Common myeloid progenitor, CD34-positive (primary cell): ENCODE data around the gene ACTL7A.

Experiments
- CTCF ChIA-PET: fragments of 350-600 bp; sonication (Branson Sonifier 250); formaldehyde crosslinking; loops from one replicate; lab custom pipeline; 2021; ENCODE audit warnings: antibody characterized with exemption; lab: Charles Lee
- POLR2A ChIA-PET: fragments of 350-600 bp; sonication (Branson Sonifier 250); formaldehyde crosslinking; loops from one replicate; lab custom pipeline; 2021; ENCODE audit warnings: antibody characterized with exemption; lab: Charles Lee
- DNase-seq, 3 donors: peaks; one replicate each; pipeline versions ENCODE4 v3.0.0 to v3.0.0-alpha.2; 2013
- H3K27ac ChIP-seq, 2 experiments: 1 replicate in 1 of 2; 2 replicates in 1 of 2; pipeline ENCODE4 v1.7.0; 2013; ENCODE audit warnings: inconsistent platforms in 2 of 2, low read length in 2 of 2, mild to moderate bottlenecking in 2 of 2, low read depth in 1 of 2, moderate library complexity in 1 of 2; ENCODE audit not compliant: severe bottlenecking in 2 of 2, insufficient read depth in 1 of 2, poor library complexity in 1 of 2
- H3K27me3 ChIP-seq, 5 experiments: replicated peaks in 2 of 5; 1 replicate in 3 of 5; 2 replicates in 2 of 5; pipeline versions ENCODE4 v1.6.1 to v1.7.0; 2013; ENCODE audit warnings: low read length in 4 of 5, mild to moderate bottlenecking in 2 of 5, moderate library complexity in 2 of 5, inconsistent platforms in 1 of 5; ENCODE audit not compliant: insufficient read depth in 5 of 5, control insufficient read depth in 4 of 5
- H3K36me3 ChIP-seq, 4 experiments: 1 replicate in 2 of 4; 2 replicates in 2 of 4; pipeline versions ENCODE4 v1.6.1 to v1.7.0; 2013; ENCODE audit warnings: low read length in 3 of 4, control low read depth in 1 of 4, mild to moderate bottlenecking in 1 of 4; ENCODE audit not compliant: control insufficient read depth in 4 of 4, insufficient read depth in 4 of 4
- H3K4me1 ChIP-seq, 4 experiments: 1 replicate in 3 of 4; 2 replicates in 1 of 4; pipeline versions ENCODE4 v1.6.1 to v1.7.1; 2013; ENCODE audit warnings: low read length in 3 of 4, mild to moderate bottlenecking in 3 of 4, control low read depth in 1 of 4, inconsistent platforms in 1 of 4, moderate library complexity in 1 of 4; ENCODE audit not compliant: control insufficient read depth in 4 of 4, insufficient read depth in 4 of 4; ENCODE audit errors: control extremely low read depth in 1 of 4
- H3K4me3 ChIP-seq, 7 experiments: 1 replicate in 4 of 7; 2 replicates in 3 of 7; pipeline versions ENCODE4 v1.5.1 to v1.7.0; 2013; ENCODE audit warnings: mild to moderate bottlenecking in 7 of 7, low read length in 6 of 7, moderate library complexity in 6 of 7, inconsistent platforms in 2 of 7, low read depth in 2 of 7, control low read depth in 1 of 7; ENCODE audit not compliant: insufficient read depth in 4 of 7, control insufficient read depth in 1 of 7; ENCODE audit errors: extremely low read depth in 1 of 7
- H3K9me3 ChIP-seq, 5 experiments: 1 replicate in 4 of 5; 2 replicates in 1 of 5; pipeline versions ENCODE4 v1.6.1 to v1.7.1; 2013; ENCODE audit warnings: low read length in 4 of 5, mild to moderate bottlenecking in 2 of 5, inconsistent platforms in 1 of 5, low read depth in 1 of 5, moderate library complexity in 1 of 5; ENCODE audit not compliant: control insufficient read depth in 4 of 5, insufficient read depth in 2 of 5; ENCODE audit errors: control extremely low read depth in 1 of 5
- WGBS: methylation state at CpG from one replicate; pipeline ENCODE4 v1.1.5; 2013; ENCODE audit not compliant: insufficient coverage; 5-methylcytosine and 5-hydroxymethylcytosine counted together

Gene ACTL7A

GRCh38 chr9:108869092-108869725 is 7.1 kb downstream of the ACTL7A start:
- WGBS = 100% methylated on average over 1 of the region's 3 CpGs
- H3K27ac ChIP-seq = no peak overlapping the region
- no peak for DNase-seq
- H3K9me3 ChIP-seq = peaks cover 0 to 11% (median 3%) of the 10 kb centered on the region in 5 experiments
- peaks cover 16 to 47% (median 27%) of the 10 kb centered on the region in 4 experiments for H3K36me3 ChIP-seq
- no peak overlapping the region for H3K4me3 ChIP-seq
- no peaks in the 10 kb centered on the region for H3K27me3 ChIP-seq
- CTCF ChIA-PET = interaction anchor here (0.9 kb wide), 1 partner anchor 11 kb away, joined by 3 read pairs; no protein-coding TSS in a partner anchor
- no peaks in the 10 kb centered on the region for H3K4me1 ChIP-seq
- POLR2A ChIA-PET = no interaction called here

GRCh38 chr9:108874058-108874788 is 12.2 kb downstream of the ACTL7A start:
- POLR2A ChIA-PET = no interaction called here
- WGBS = 100% methylated on average over 1 of the region's 4 CpGs
- no peak overlapping the region for H3K4me3 ChIP-seq
- H3K27ac ChIP-seq = no peak overlapping the region
- peaks cover 25 to 78% (median 45%) of the 10 kb centered on the region in 4 experiments for H3K36me3 ChIP-seq
- H3K4me1 ChIP-seq = no peaks in the 10 kb centered on the region
- no peaks in the 10 kb centered on the region for H3K27me3 ChIP-seq
- peaks cover 0 to 11% (median 3%) of the 10 kb centered on the region in 5 experiments for H3K9me3 ChIP-seq
- DNase-seq = no peak
- CTCF ChIA-PET = no interaction called here

GRCh38 chr9:108876425-108876824 is 14.4 kb downstream of the ACTL7A start:
- ChIA-PET POLR2A (no interaction called here), CTCF (interaction anchor here (1.2 kb wide), 1 partner anchor 14 kb away, joined by 5 read pairs; no protein-coding TSS in a partner anchor)
- Histone ChIP-seq H3K4me3 (no peak overlapping the region), H3K36me3 (peaks cover 24 to 78% (median 53%) of the 10 kb centered on the region in 4 experiments), H3K27me3 (no peaks in the 10 kb centered on the region), H3K27ac (no peak overlapping the region), H3K9me3 (peaks cover 0 to 7% (median 3%) of the 10 kb centered on the region in 5 experiments), H3K4me1 (no peaks in the 10 kb centered on the region)
- WGBS = 100% methylated on average over 3 of the region's 5 CpGs
- DNase-seq = no peak

- peaks cover 23 to 76% (median 49%) of the 10 kb centered on the region in 4 experiments for H3K36me3 ChIP-seq
Measured at GRCh38 chr9:108877524-108877923, 15.5 kb downstream of the ACTL7A start.

GRCh38 chr9:108880738-108881316 is 18.8 kb downstream of the ACTL7A start:
- ChIA-PET CTCF (no interaction called here), POLR2A (no interaction called here)
- H3K27ac ChIP-seq = no peak overlapping the region
- no peaks in the 10 kb centered on the region for H3K27me3 ChIP-seq
- H3K4me3 ChIP-seq = no peak overlapping the region
- peaks cover 0 to 2% (median 0%) of the 10 kb centered on the region in 5 experiments for H3K9me3 ChIP-seq
- WGBS = 100% methylated on average over 2 of the region's 3 CpGs
- no peak for DNase-seq
- peaks cover 21 to 62% (median 44%) of the 10 kb centered on the region in 4 experiments for H3K36me3 ChIP-seq
- no peaks in the 10 kb centered on the region for H3K4me1 ChIP-seq

More at GRCh38 chr9:108877524-108877923, 15.5 kb downstream of the ACTL7A start:
- Histone ChIP-seq H3K4me3 (no peak overlapping the region), H3K4me1 (no peaks in the 10 kb centered on the region), H3K27ac (no peak overlapping the region), H3K9me3 (no peaks in the 10 kb centered on the region), H3K27me3 (no peaks in the 10 kb centered on the region)
- 100% methylated on average over 1 of the region's 2 CpGs for WGBS
- no peak for DNase-seq
- ChIA-PET POLR2A (no interaction called here), CTCF (interaction anchor here (1.2 kb wide), 1 partner anchor 13 kb away, joined by 5 read pairs; no protein-coding TSS in a partner anchor)

GRCh38 chr9:108882052-108882888 is 20.2 kb downstream of the ACTL7A start:
- CTCF ChIA-PET = no interaction called here
- POLR2A ChIA-PET = interaction anchor here (0.6 kb wide), 1 partner anchor 134 kb away, joined by 5 read pairs; no protein-coding TSS in a partner anchor
- no peak for DNase-seq

More at GRCh38 chr9:108882052-108882888, 20.2 kb downstream of the ACTL7A start:
- WGBS = 100% methylated on average over 3 of the region's 6 CpGs
- H3K27me3 ChIP-seq = no peaks in the 10 kb centered on the region
- no peaks in the 10 kb centered on the region for H3K4me1 ChIP-seq
- peaks cover 0 to 2% (median 0%) of the 10 kb centered on the region in 5 experiments for H3K9me3 ChIP-seq
- H3K36me3 ChIP-seq = peaks cover 24 to 60% (median 42%) of the 10 kb centered on the region in 4 experiments
- no peak overlapping the region for H3K4me3 ChIP-seq
- H3K27ac ChIP-seq = no peak overlapping the region
